HEK293 (cell line): ENCODE measurements around the gene HPRT1.

Experiments
- CTCF ChIA-PET: fragments of 350-600 bp; formaldehyde crosslinking; extraction: SDS; loops from one replicate; lab custom pipeline; 2021; ENCODE audit warnings: antibody characterized with exemption; lab: Yijun Ruan, JAX
- POLR2A ChIA-PET: fragments of 300-600 bp; formaldehyde crosslinking; extraction: SDS; loops from one replicate; lab custom pipeline; 2020; ENCODE audit warnings: antibody characterized with exemption, inconsistent platforms; lab: Yijun Ruan, JAX
- H3K27ac ChIP-seq: fragments of 200-500 bp; sonication (Bioruptor generic); 2 replicates; pipeline ENCODE4 v1.5.1; 2014; ENCODE audit warnings: low read depth, low read length, control low read depth, inconsistent platforms; ENCODE audit errors: extremely low read depth
- H3K36me3 ChIP-seq, 2 experiments: fragments of 200-500 bp in 1 of 2; sonication (Bioruptor generic) in 1 of 2; 1 replicate in 1 of 2; 2 replicates in 1 of 2; pipeline ENCODE4 v1.5.1; 2014 to 2017; ENCODE audit warnings: inconsistent platforms in 2 of 2, low read length in 2 of 2; ENCODE audit not compliant: control insufficient read depth in 2 of 2, insufficient read depth in 1 of 2
- H3K4me1 ChIP-seq: fragments of 200-500 bp; sonication (Bioruptor generic); 2 replicates; pipeline ENCODE4 v1.5.1; 2014; ENCODE audit warnings: mild to moderate bottlenecking, low read length, inconsistent platforms; ENCODE audit not compliant: control insufficient read depth, insufficient read depth
- H3K4me3 ChIP-seq: 2 replicates; pipeline ENCODE4 v1.5.1; 2011; ENCODE audit warnings: low read depth, mild to moderate bottlenecking, control low read depth, low read length, moderate library complexity
- H3K9me3 ChIP-seq: fragments of 200-500 bp; sonication (Bioruptor generic); 2 replicates; pipeline ENCODE4 v1.5.1; 2014; ENCODE audit warnings: low read depth, low read length, inconsistent platforms; ENCODE audit not compliant: control insufficient read depth, insufficient read depth
- BCL11A ChIP-seq: fragments of 450-650 bp; formaldehyde crosslinking; IDR thresholded peaks from 2 replicates; pipeline ENCODE4 v1.5.1; 2016; ENCODE audit warnings: low read depth, missing biosample characterization, missing genetic modification characterization
- INSM2 ChIP-seq: fragments of 450-650 bp; formaldehyde crosslinking; IDR thresholded peaks from 2 replicates; pipeline ENCODE4 v1.5.1; 2016; ENCODE audit warnings: missing biosample characterization, missing genetic modification characterization
- SCRT1 ChIP-seq: fragments of 450-650 bp; formaldehyde crosslinking; IDR thresholded peaks from 2 replicates; pipeline ENCODE4 v1.5.1; 2016; ENCODE audit warnings: missing biosample characterization, missing genetic modification characterization, borderline replicate concordance
- ZBTB8A ChIP-seq: fragments of 450-650 bp; formaldehyde crosslinking; IDR thresholded peaks from 2 replicates; pipeline ENCODE4 v1.5.1; 2016; ENCODE audit warnings: missing biosample characterization, missing genetic modification characterization
- ZFP37 ChIP-seq: fragments of 450-650 bp; formaldehyde crosslinking; IDR thresholded peaks from 2 replicates; pipeline ENCODE4 v1.5.1; 2016; ENCODE audit warnings: missing biosample characterization, missing genetic modification characterization
- ZFP69B ChIP-seq: fragments of 450-650 bp; formaldehyde crosslinking; IDR thresholded peaks from 2 replicates; pipeline ENCODE4 v1.5.1; 2016; ENCODE audit warnings: missing biosample characterization, missing genetic modification characterization
- ZNF138 ChIP-seq: fragments of 450-650 bp; formaldehyde crosslinking; IDR thresholded peaks from 2 replicates; pipeline ENCODE4 v1.5.1; 2016; ENCODE audit warnings: missing biosample characterization, missing genetic modification characterization, borderline replicate concordance
- ZNF157 ChIP-seq: fragments of 450-650 bp; formaldehyde crosslinking; IDR thresholded peaks from 2 replicates; pipeline ENCODE4 v1.5.1; 2016; ENCODE audit warnings: missing biosample characterization, missing genetic modification characterization
- ZNF18 ChIP-seq: fragments of 450-650 bp; formaldehyde crosslinking; IDR thresholded peaks from 2 replicates; pipeline ENCODE4 v1.5.1; 2016; ENCODE audit warnings: missing biosample characterization, missing genetic modification characterization
- ZNF19 ChIP-seq: fragments of 450-650 bp; formaldehyde crosslinking; IDR thresholded peaks from 2 replicates; pipeline ENCODE4; 2016; ENCODE audit warnings: missing biosample characterization, missing genetic modification characterization, low read depth
- ZNF292 ChIP-seq: fragments of 450-650 bp; formaldehyde crosslinking; IDR thresholded peaks from 2 replicates; pipeline ENCODE4 v1.5.1; 2016; ENCODE audit warnings: low read depth, missing biosample characterization, missing genetic modification characterization, borderline replicate concordance
- ZNF302 ChIP-seq: fragments of 450-650 bp; formaldehyde crosslinking; IDR thresholded peaks from 2 replicates; pipeline ENCODE4 v1.5.1; 2016; ENCODE audit warnings: missing biosample characterization, missing genetic modification characterization, low read depth
- ZNF488 ChIP-seq: fragments of 450-650 bp; formaldehyde crosslinking; IDR thresholded peaks from 2 replicates; pipeline ENCODE4 v1.5.1; 2016; ENCODE audit warnings: missing biosample characterization, missing genetic modification characterization
- ZNF521 ChIP-seq: fragments of 450-650 bp; formaldehyde crosslinking; IDR thresholded peaks from 2 replicates; pipeline ENCODE4 v1.5.1; 2017; ENCODE audit warnings: missing biosample characterization, mild to moderate bottlenecking, missing genetic modification characterization
- ZNF530 ChIP-seq: fragments of 450-650 bp; formaldehyde crosslinking; IDR thresholded peaks from 2 replicates; pipeline ENCODE4 v1.5.1; 2016; ENCODE audit warnings: low read depth, missing biosample characterization, missing genetic modification characterization
- ZNF621 ChIP-seq: fragments of 450-650 bp; formaldehyde crosslinking; IDR thresholded peaks from 2 replicates; pipeline ENCODE4 v1.5.1; 2017; ENCODE audit warnings: missing biosample characterization, missing genetic modification characterization
- ZNF777 ChIP-seq: fragments of 450-650 bp; formaldehyde crosslinking; IDR thresholded peaks from 2 replicates; pipeline ENCODE4 v1.5.1; 2017; ENCODE audit warnings: missing biosample characterization, missing genetic modification characterization, borderline replicate concordance
- TF ChIP-seq, protein P1 (sequence below): fragments of 450-650 bp; formaldehyde crosslinking; IDR thresholded peaks from 2 replicates; pipeline ENCODE4 v1.5.1; 2016; ENCODE audit warnings: missing biosample characterization, missing genetic modification characterization
- TF ChIP-seq, protein P2 (sequence below): fragments of 450-650 bp; formaldehyde crosslinking; IDR thresholded peaks from 2 replicates; pipeline ENCODE4 v1.5.1; 2016; ENCODE audit warnings: missing biosample characterization, missing genetic modification characterization
- TF ChIP-seq, protein P3 (sequence below): fragments of 450-650 bp; IDR thresholded peaks from 2 replicates; pipeline ENCODE4 v1.5.1; 2018; ENCODE audit warnings: missing biosample characterization, mild to moderate bottlenecking, missing genetic modification characterization

HPRT1 gene

GRCh38 chrX:134533352-134533751 lies 73.4 kb downstream of the HPRT1 start:
- TF ChIP-seq SCRT1 (tag by site-specific recombination) (no peak), ZNF138 (tag by site-specific recombination) (no peak), INSM2 (no peak), ZFP69B (tag by site-specific recombination) (no peak)
- H3K4me3 ChIP-seq = no peak overlapping the region
- no peak overlapping the region for H3K27ac ChIP-seq
- ChIA-PET CTCF (interaction anchor here (1.1 kb wide), 1 partner anchor 221 kb away, joined by 3 read pairs; no protein-coding TSS in a partner anchor), POLR2A (no interaction called here)
- no peaks in the 10 kb centered on the region for H3K4me1 ChIP-seq
- no peaks in the 10 kb centered on the region for H3K36me3 ChIP-seq
- H3K9me3 ChIP-seq = no peaks in the 10 kb centered on the region

GRCh38 chrX:134533952-134534351 lies 74.0 kb downstream of the HPRT1 start:
- ChIA-PET CTCF (interaction anchor here (0.6 kb wide), 1 partner anchor 60 kb away, joined by 3 read pairs; no protein-coding TSS in a partner anchor), POLR2A (no interaction called here)
- Histone ChIP-seq H3K27ac (no peak overlapping the region), H3K4me1 (no peaks in the 10 kb centered on the region), H3K36me3 (no peaks in the 10 kb centered on the region), H3K9me3 (no peaks in the 10 kb centered on the region)
- TF ChIP-seq BCL11A (tag by site-specific recombination) (no peak), ZFP37 (tag by site-specific recombination) (no peak), ZNF18 (no peak), ZNF530 (tag by site-specific recombination) (no peak), ZNF19 (tag by site-specific recombination) (no peak), ZNF521 (no peak), ZNF302 (tag by site-specific recombination) (no peak), ZNF488 (tag by site-specific recombination) (no peak), ZBTB8A (tag by site-specific recombination) (no peak), ZNF777 (tag by site-specific recombination) (no peak), ZNF621 (no peak), ZNF157 (tag by site-specific recombination) (no peak), ZNF292 (tag by site-specific recombination) (no peak)
- TF ChIP-seq, protein P1, sequence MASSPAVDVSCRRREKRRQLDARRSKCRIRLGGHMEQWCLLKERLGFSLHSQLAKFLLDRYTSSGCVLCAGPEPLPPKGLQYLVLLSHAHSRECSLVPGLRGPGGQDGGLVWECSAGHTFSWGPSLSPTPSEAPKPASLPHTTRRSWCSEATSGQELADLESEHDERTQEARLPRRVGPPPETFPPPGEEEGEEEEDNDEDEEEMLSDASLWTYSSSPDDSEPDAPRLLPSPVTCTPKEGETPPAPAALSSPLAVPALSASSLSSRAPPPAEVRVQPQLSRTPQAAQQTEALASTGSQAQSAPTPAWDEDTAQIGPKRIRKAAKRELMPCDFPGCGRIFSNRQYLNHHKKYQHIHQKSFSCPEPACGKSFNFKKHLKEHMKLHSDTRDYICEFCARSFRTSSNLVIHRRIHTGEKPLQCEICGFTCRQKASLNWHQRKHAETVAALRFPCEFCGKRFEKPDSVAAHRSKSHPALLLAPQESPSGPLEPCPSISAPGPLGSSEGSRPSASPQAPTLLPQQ = no peak
- TF ChIP-seq, protein P2, sequence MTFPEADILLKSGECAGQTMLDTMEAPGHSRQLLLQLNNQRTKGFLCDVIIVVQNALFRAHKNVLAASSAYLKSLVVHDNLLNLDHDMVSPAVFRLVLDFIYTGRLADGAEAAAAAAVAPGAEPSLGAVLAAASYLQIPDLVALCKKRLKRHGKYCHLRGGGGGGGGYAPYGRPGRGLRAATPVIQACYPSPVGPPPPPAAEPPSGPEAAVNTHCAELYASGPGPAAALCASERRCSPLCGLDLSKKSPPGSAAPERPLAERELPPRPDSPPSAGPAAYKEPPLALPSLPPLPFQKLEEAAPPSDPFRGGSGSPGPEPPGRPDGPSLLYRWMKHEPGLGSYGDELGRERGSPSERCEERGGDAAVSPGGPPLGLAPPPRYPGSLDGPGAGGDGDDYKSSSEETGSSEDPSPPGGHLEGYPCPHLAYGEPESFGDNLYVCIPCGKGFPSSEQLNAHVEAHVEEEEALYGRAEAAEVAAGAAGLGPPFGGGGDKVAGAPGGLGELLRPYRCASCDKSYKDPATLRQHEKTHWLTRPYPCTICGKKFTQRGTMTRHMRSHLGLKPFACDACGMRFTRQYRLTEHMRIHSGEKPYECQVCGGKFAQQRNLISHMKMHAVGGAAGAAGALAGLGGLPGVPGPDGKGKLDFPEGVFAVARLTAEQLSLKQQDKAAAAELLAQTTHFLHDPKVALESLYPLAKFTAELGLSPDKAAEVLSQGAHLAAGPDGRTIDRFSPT (tag by site-specific recombination) = no peak
- TF ChIP-seq, protein P3, sequence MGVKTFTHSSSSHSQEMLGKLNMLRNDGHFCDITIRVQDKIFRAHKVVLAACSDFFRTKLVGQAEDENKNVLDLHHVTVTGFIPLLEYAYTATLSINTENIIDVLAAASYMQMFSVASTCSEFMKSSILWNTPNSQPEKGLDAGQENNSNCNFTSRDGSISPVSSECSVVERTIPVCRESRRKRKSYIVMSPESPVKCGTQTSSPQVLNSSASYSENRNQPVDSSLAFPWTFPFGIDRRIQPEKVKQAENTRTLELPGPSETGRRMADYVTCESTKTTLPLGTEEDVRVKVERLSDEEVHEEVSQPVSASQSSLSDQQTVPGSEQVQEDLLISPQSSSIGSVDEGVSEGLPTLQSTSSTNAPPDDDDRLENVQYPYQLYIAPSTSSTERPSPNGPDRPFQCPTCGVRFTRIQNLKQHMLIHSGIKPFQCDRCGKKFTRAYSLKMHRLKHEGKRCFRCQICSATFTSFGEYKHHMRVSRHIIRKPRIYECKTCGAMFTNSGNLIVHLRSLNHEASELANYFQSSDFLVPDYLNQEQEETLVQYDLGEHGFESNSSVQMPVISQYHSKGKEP (tag by site-specific recombination) = no peak
- TF ChIP-seq, all 188 proteins: peak for 0
- no peak overlapping the region for H3K4me3 ChIP-seq
